Activated naive CD8-positive, alpha-beta T cell treated with anti-CD3 and anti-CD28 coated beads, Interleukin-2, amount 50 U/mL, for 24 hours (primary cell): Measurements from ENCODE around the gene STX10.
"Not testable (repeated sequence)": the region's sequence is repeated elsewhere in the genome, so short reads cannot be mapped to it uniquely, and the experiment has no call there.

ENCODE experiments used
- ATAC-seq: fragments of 150-1000 bp; cut with Tn5 transposase; one replicate; pipeline ENCODE4 v1.10.0; 2021
- DNase-seq: peaks from one replicate; pipeline ENCODE4 v3.0.0; 2021
- H3K27ac Mint-ChIP-seq: one replicate; pipeline ENCODE4 v1.8.0; 2021; ENCODE audit warnings: mild to moderate bottlenecking, mixed read lengths
- H3K27me3 Mint-ChIP-seq: one replicate; pipeline ENCODE4 v1.8.0; 2021; ENCODE audit warnings: mixed read lengths
- H3K36me3 Mint-ChIP-seq: one replicate; pipeline ENCODE4 v1.8.0; 2021; ENCODE audit warnings: low read depth, mixed read lengths
- H3K4me1 Mint-ChIP-seq: one replicate; pipeline ENCODE4 v1.8.0; 2021; ENCODE audit warnings: mixed read lengths
- H3K4me3 Mint-ChIP-seq: one replicate; pipeline ENCODE4 v1.8.0; 2021; ENCODE audit warnings: mild to moderate bottlenecking, moderate library complexity, mixed read lengths
- H3K9me3 Mint-ChIP-seq: one replicate; pipeline ENCODE4 v1.8.0; 2021; ENCODE audit warnings: mixed read lengths

The STX10 gene

DNA sequence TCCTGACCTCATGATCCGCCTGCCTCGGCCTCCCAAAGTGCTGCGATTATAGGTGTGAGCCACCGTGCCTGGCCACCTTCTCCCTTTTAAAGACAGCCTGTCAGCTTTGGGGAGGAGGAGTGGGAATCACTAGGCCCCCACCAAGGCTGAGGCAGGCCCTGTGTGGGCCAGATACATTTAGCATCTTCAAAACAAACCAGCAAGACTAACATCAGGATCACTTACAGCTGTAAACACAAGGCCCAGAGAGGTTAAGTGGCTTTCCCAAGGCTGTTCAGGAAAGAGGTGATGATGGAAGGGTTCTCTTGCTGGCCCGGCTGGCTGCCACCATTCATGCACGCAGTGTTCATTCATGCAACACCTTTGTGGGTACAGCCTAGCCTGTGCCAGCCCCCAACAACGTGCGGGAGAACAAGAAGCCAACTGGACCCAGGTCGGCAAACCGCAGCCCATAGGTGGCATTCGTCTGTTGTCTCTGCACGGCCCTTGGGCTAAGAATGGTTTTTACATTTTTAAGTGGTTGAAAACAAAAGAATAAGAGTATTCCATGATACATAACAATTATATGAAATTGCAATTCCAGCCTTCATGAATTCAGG is 23.1 kb upstream of the STX10 start:
- no peak for DNase-seq
- no peaks in the 10 kb centered on the region for H3K27me3 Mint-ChIP-seq
- no peak for ATAC-seq
- H3K27ac Mint-ChIP-seq, result peak overlapping the region; percentile 98
- peaks cover 55% of the 10 kb centered on the region for H3K4me1 Mint-ChIP-seq
- H3K36me3 Mint-ChIP-seq, result no peaks in the 10 kb centered on the region
- no peaks in the 10 kb centered on the region for H3K9me3 Mint-ChIP-seq
- peak overlapping the region; percentile 83 for H3K4me3 Mint-ChIP-seq

DNA sequence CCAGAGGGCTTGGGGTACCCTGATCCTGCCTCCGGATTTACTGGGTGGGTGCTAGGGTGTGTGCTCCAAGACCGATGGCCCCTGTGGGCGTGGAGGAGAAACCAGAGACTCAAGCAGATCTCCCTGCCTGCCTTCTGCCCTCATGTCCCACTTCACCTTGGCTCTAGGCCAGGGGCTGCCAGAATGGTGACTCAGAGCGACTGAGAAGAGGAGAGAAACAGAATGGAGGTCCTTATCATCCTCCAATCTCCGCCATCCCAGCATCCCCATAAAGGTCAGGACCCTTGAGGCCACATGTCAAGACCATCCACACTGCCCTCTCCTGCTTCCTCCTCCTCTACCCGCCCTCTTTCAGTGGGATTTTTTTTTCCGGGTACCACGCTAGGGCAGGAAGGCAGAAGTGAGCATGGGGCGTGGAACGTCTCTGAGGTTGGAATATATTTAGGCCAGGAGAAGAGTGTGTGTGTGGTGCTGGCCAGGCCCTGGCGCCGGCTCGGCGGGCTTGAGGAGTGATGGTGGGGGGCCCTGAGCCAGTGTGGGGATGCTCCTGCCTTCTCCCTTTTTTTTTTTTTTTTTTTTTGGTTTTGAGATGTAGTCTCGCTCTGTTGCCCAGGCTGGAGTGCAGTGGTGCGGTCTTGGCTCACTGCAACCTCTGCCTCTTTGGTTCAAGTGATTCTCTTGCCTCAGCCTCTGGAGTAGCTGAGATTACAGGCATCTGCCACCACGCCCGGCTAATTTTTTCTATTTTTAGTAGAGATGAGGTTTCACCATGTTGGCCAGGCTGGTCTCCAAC is 22.4 kb upstream of the STX10 start:
- Mint-ChIP-seq H3K27me3 (no peaks in the 10 kb centered on the region), H3K27ac (peak overlapping the region; percentile 98), H3K36me3 (no peaks in the 10 kb centered on the region), H3K4me1 (peaks cover 60% of the 10 kb centered on the region), H3K4me3 (peak overlapping the region; percentile 83), H3K9me3 (no peaks in the 10 kb centered on the region)
- ATAC-seq, result peak; percentile 31
- DNase-seq, result peak; percentile 84

DNA sequence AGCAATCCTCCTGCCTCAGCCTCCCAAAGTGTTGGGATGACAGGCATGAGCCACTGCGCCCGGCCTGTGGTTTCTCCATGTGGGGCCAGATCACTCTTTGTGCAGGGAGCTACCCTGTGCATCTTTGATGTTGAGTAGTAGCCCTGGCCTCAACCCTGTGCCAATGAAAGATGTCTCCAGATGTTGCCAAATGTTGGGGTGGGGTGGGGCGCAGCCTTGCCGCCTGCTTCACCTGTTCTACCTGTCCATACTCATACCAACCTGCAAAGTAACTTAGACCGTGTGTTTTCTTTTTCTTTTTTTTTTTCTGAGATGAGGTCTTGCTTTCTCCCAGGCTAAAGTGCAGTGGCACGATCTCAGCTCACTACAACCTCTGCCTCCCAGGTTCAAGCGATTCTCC is 21.0 kb upstream of the STX10 start:
- peaks cover 71% of the 10 kb centered on the region for H3K4me1 Mint-ChIP-seq
- H3K4me3 Mint-ChIP-seq, result peak overlapping the region; percentile 28
- no peaks in the 10 kb centered on the region for H3K36me3 Mint-ChIP-seq
- DNase-seq (no peak), ATAC-seq (no peak)
- no peaks in the 10 kb centered on the region for H3K9me3 Mint-ChIP-seq
- H3K27me3 Mint-ChIP-seq, result no peaks in the 10 kb centered on the region
- H3K27ac Mint-ChIP-seq, result peak overlapping the region; percentile 71

DNA sequence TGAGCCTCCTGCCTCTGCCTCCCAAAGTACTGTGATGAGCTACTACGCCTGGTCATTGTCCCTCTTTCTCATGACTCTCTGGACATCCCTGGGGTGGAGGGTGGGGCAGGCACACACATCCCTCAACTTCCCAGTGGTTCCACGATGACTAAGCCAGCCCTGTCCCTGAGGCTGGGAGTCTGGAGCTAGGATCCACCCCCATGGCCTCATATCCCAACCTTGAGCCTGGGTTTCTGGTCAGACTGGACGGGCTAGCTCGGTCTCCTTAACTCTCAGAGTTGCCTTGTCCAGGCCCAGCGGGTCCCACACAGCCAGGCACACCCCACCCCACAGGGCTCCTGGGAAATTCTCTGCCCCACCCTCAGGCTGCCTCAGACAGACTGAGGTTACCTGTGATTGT is 19.6 kb upstream of the STX10 start:
- ATAC-seq (no peak), DNase-seq (no peak)
- H3K27ac Mint-ChIP-seq, result peak overlapping the region; percentile 47
- H3K36me3 Mint-ChIP-seq, result no peaks in the 10 kb centered on the region
- H3K4me3 Mint-ChIP-seq, result no peak overlapping the region
- H3K9me3 Mint-ChIP-seq, result no peaks in the 10 kb centered on the region
- H3K27me3 Mint-ChIP-seq, result no peaks in the 10 kb centered on the region
- H3K4me1 Mint-ChIP-seq, result peaks cover 85% of the 10 kb centered on the region

DNA sequence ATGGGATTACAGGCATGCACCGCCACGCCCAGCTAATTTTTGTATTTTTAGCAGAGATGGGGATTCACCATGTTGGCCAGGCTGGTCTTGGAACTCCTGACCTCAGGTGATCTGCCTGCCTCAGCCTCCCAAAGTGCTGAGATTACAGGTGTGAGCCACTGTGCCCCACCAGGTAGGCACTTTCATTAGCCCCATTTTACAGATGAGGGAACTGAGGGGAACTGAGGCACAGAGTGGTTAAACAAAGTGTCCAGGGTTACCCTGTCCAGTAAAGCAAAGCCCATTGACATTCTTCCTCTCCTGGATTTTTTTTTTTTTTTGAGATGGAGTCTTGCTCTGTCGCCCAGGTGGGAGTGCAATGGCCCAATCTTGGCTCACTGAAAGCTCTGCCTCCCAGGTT is 16.0 kb upstream of the STX10 start:
- not testable (repeated sequence) for H3K27ac Mint-ChIP-seq, H3K9me3 Mint-ChIP-seq, H3K27me3 Mint-ChIP-seq, H3K36me3 Mint-ChIP-seq, H3K4me3 Mint-ChIP-seq, DNase-seq, ATAC-seq
- peaks cover 92% of the 10 kb centered on the region for H3K4me1 Mint-ChIP-seq

DNA sequence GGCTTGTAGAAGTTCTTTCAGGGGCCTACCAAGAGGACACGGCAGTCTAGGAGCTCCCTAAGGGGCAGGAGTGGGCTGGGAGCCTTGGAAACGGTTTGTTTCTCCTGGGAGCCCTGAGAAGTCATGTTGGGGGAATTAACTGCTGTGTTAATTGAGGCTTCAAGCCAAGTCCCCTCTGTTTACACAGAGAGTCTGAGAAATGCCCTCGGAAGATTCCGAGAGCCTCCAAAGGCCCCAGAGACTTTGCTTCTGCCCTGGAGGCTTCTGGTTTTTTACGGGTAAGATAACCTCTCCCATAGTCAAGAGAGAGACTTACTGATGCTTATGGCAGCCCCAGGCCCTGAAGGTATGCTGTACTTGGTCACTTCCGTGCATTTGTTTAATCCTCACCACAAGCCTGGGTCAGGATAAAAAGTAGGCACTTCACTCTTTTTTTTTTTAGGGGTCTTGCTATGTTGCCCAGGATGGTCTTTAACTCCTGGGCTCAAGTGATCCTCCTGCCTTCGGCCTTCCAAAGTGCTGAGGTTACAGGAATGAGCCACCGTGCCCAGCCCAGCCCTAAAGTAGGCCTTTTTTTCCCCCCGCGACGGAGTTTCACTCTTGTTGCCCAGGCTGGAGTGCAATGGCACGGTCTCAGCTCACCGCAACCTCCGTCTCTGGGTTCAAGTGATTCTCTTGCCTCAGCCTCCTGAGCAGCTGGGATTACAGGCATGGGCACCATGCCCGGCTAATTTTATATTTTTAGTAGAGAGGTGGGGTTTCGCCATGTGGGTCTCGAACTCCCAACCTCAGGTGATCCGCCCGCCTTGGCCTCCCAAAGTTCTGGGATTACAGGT is 15.2 kb upstream of the STX10 start:
- ATAC-seq (no peak), DNase-seq (no peak)
- H3K9me3 Mint-ChIP-seq, result no peaks in the 10 kb centered on the region
- no peaks in the 10 kb centered on the region for H3K27me3 Mint-ChIP-seq
- H3K4me3 Mint-ChIP-seq, result no peak overlapping the region
- no peaks in the 10 kb centered on the region for H3K36me3 Mint-ChIP-seq
- H3K4me1 Mint-ChIP-seq, result peaks cover 90% of the 10 kb centered on the region
- peak overlapping the region; percentile 77 for H3K27ac Mint-ChIP-seq

DNA sequence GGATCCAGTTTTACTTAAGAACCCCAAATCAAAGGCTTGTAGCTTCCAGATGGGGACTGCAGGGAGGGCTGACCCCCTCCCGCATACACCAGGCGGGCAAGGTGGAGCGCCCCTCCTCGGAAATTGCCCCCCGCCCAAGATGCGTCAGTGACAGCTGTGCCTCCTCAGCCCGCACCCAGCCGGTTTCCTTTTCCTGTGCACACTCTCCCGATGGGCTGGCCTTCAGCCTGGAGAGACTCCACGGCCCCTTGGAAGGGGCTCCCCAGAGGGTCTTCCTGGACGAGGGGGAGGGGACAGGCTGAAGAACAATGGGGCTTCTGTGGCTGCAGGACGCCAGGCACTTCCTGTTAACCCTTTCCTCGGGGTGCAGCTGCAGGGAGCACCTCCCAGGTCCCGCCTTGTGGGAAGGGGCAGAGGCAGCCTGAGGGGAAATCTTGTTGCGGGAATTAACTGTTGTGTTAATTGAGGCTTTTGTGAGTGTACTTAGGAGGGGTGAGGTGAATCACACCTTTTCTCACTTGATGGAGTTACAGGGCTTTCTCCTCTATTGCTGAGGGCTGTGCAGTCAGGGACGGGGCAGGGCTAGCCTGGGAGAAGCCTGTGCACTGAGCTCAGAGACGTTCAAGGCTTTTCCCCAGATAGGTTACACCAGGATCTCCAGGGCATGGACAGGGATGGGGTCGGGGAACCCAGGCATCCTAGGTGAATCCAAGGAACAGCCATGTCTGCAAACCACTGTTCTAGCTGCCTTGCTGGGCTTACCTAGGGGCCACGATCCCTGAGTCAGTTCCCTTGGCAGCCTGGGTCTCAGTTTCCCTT is 14.4 kb upstream of the STX10 start:
- H3K4me3 Mint-ChIP-seq, result peak overlapping the region; percentile 25
- H3K4me1 Mint-ChIP-seq, result peaks cover 87% of the 10 kb centered on the region
- H3K9me3 Mint-ChIP-seq, result no peaks in the 10 kb centered on the region
- H3K36me3 Mint-ChIP-seq, result no peaks in the 10 kb centered on the region
- peak overlapping the region; percentile 77 for H3K27ac Mint-ChIP-seq
- DNase-seq (peak; percentile 53), ATAC-seq (no peak)
- no peaks in the 10 kb centered on the region for H3K27me3 Mint-ChIP-seq

DNA sequence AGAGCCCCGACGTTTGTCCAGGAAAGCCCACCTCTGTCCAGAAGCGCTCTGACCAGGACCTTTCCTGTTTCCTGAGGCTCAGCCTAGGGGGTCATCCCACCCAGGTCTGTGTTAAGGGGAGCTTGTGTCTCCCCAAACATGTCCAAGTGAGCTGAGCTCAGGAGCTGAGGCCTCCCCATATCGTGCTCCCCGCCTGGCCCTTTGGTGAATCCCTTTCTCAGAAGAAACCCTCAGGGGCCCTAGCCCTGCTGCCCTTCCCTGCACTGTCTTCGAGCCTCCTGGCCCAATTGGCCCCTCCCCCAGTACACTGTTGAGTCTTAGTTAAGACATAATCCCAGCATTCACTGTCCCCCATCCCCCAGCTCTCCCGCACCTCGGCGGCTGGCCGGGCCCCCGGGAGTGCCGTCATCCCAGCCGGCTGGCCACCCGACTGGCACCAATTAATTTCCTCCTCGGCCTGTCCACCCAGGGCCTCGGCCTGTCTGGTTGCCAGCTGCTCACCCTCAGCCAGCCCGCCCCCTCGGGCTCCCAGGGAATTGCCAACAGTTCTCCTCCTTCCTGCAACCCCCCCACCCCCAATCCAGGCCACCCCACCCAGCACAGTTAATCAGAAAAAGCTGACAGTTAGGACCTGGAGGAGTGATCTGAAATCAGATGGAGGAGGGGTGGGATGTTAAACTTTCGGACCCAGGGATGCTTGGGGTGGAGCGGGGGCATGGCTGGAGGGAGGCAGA is 13.6 kb upstream of the STX10 start:
- DNase-seq (peak; percentile 65), ATAC-seq (peak; percentile 16)
- Mint-ChIP-seq H3K27ac (peak overlapping the region; percentile 87), H3K4me3 (peak overlapping the region; percentile 79), H3K36me3 (no peaks in the 10 kb centered on the region), H3K9me3 (no peaks in the 10 kb centered on the region), H3K4me1 (peaks cover 82% of the 10 kb centered on the region), H3K27me3 (no peaks in the 10 kb centered on the region)

DNA sequence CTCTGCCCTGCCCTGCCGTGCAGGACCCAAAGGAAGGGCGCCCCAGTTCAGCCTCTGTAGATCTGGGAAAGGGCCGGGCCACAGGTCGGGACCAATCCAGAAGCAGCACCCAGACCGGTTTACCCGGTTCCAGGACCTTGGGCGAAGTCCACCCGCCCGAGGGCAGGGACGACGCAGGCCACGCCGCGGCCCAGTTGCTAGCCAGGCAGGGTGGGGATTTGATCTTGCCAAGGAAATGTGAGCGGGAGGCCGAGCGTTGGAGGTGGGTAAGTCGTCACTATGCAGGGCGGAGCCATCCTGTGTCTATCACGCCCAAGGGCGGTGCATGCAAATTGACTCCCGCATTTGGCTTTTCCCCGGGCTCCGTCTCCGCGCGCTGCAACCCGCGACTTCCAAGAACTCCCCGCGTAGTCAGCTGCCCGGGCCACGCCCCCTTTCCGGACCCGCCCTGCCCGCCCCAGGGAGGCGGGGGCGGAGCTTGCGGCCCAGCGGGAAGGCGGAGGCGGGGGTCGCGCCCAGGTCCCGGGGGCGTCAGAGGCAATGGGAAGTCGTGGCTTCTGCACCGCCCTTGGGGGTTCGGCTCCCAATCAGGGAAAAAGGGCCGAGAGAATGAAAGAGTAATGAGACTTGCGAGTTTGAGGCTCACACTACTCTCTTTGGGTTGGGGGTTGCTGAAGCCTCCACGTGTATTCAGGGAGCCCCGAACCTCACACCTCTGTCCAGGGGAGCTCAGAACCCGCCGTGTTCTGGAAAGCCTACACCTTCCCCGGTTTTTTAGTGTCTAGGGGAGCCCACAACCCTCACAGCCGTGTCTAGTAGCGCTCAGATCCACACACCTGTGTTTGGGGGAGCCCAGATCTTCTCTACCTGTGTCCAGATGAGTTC is 12.8 kb upstream of the STX10 start:
- H3K27me3 Mint-ChIP-seq, result no peaks in the 10 kb centered on the region
- peak; percentile 61 for ATAC-seq
- H3K4me3 Mint-ChIP-seq, result peak overlapping the region; percentile 79
- H3K9me3 Mint-ChIP-seq, result no peaks in the 10 kb centered on the region
- peak overlapping the region; percentile 87 for H3K27ac Mint-ChIP-seq
- H3K36me3 Mint-ChIP-seq, result no peaks in the 10 kb centered on the region
- DNase-seq, result peak; percentile 93
- H3K4me1 Mint-ChIP-seq, result peaks cover 81% of the 10 kb centered on the region

DNA sequence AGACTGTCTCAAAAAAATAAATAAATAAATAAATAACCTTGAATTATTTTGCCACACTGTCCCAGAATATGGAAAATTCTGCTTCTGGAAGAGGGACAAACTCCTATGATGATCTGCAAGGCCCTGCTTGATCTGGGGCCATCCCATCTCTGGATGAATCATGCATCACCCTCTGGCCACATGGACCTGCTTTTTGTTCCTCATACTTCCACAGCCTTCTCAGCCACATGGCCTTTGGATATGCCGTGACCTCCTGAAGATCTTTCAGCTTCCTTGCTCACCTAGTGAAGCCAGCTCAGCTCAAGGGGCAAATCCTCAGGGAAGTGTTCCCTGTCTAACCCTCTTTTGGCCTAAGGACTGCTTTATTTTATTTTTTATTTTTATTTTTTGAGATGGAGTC is 10.4 kb upstream of the STX10 start:
- ATAC-seq, result no peak
- Mint-ChIP-seq H3K9me3 (no peaks in the 10 kb centered on the region), H3K4me3 (no peak overlapping the region), H3K27ac (peak overlapping the region; percentile 74), H3K36me3 (no peaks in the 10 kb centered on the region), H3K27me3 (no peaks in the 10 kb centered on the region), H3K4me1 (peaks cover 81% of the 10 kb centered on the region)
- DNase-seq, result no peak

DNA sequence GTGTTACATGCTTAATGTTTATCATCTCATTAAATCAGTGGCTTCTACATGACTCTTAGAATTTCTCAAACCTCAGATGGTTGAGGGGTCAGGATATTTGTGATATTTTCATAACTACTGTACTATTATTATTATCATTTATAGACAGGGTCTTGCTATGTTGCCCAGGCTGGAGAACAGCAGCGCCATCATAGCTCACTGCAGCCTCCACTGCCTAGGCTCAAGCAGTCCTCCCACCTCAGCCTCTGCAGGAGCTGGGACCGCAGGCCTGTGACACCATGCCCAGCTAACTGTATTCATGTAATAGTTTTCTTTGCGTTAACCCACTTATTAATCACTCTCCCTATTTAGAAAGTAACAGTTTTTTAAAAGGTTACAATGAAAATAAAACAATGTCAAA is 9.5 kb upstream of the STX10 start:
- peaks cover 80% of the 10 kb centered on the region for H3K4me1 Mint-ChIP-seq
- no peaks in the 10 kb centered on the region for H3K9me3 Mint-ChIP-seq
- H3K36me3 Mint-ChIP-seq, result peaks cover 5% of the 10 kb centered on the region
- no peak overlapping the region for H3K27ac Mint-ChIP-seq
- ATAC-seq (no peak), DNase-seq (no peak)
- H3K27me3 Mint-ChIP-seq, result no peaks in the 10 kb centered on the region
- no peak overlapping the region for H3K4me3 Mint-ChIP-seq

DNA sequence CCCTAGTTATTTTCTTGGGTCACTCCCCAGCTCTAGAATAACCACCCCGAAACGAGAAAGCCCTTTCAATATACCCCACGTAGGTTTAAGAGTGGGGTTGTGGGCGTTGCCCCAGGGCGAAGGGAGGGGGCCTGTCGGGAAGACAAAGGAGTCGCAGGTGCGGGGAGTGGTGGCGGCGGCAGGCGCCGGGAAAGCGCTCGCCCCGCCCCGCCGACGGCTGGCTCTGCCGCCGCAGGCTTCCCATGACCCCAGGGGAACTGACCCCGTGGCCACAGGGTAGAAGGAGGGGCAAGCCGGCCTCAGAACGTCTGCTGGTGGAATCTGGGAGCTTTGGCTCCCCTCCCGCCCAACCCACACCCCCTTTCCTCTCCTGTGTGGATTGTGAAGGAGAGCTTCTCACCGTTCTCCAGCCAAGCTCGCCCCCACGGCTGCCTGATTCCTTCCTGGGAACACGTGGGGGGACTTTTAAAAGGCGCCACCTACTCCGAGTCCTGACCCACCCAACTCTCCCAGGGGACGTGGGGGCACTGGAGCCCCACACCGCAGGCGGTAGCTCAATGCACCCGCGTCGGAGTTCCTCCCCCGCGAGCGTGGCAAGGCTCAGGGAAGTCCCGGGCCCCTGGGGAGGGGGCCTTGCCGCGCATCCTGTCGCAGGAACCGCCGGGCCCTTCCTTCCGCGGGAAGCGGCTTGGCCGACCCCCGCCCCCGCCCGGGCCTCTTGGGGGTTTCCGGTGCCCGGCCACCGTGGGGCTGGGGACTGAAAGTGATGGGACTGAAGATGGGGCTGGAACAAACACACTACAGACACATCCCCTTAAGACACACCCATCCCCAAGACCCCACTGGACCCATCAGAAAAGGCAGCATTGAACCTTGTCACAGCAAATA is 5.5 kb upstream of the STX10 start:
- Mint-ChIP-seq H3K4me3 (peak overlapping the region; percentile 94), H3K4me1 (peaks cover 58% of the 10 kb centered on the region), H3K36me3 (peaks cover 22% of the 10 kb centered on the region), H3K9me3 (no peaks in the 10 kb centered on the region), H3K27me3 (peaks cover 3% of the 10 kb centered on the region), H3K27ac (peak overlapping the region; percentile 98)
- DNase-seq (peak; percentile 86), ATAC-seq (peak; percentile 6)
